NCI-H345 treated with DMSO at 0.1 percent for 48 hours (cell line): Measurements from ENCODE around the gene DYSF.

Source experiments
- DNase-seq: peaks from one replicate; lab custom pipeline; 2025; ENCODE audit not compliant: unreplicated experiment; lab: John Stamatoyannopoulos, UW

Gene DYSF

GRCh38 chr2:71599038-71599437, 145.7 kb downstream of the DYSF start:
- DNase-seq: no peak

DNA sequence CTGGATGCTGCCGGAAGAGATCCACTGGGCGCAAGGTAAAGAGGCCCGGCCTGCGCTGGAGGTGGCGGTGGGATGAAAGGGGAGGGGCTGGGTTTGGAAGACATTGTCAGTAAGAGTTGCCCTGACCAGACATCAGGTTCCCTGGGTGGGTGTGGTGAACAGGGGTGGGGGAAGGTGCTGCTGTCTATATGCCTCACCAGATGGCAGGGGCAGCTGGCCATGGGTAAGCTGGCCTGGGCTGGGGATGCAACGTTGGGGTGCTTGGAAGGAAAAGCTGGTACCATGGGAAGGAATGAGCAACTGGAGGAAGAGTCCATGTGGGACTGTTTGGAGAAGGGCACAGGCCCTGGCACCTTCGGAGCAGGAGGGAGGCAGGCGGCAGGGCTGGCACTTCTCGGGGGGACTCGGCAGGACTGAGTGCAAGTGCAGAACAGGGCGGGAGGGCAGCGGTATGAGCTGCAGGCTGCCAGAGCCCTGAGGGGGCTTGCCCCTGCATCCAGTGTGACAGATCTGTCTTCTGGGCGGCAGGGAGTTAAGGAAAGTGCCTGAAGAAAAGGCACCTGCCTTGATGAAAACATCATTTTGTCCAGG, 146.4 kb downstream of the DYSF start:
- no peak for DNase-seq

DNA sequence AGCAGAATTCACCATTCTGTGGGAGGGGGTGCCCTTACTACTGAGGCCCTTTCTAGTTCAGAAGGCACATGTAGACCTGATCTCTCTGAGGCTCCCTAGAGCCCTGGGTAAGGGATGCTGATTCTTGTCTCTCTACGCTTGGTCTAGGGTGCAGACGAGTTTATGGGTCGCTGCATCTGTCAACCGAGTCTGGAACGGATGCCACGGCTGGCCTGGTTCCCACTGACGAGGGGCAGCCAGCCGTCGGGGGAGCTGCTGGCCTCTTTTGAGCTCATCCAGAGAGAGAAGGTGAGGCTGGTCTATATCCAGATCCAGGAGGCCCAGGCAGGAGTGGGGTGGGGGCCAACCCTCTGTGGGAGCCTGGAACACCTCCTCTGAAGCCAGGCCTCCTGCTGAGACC, 147.2 kb downstream of the DYSF start:
- no peak for DNase-seq

GRCh38 chr2:71601136-71602114, 148.1 kb downstream of the DYSF start:
- DNase-seq: no peak

DNA sequence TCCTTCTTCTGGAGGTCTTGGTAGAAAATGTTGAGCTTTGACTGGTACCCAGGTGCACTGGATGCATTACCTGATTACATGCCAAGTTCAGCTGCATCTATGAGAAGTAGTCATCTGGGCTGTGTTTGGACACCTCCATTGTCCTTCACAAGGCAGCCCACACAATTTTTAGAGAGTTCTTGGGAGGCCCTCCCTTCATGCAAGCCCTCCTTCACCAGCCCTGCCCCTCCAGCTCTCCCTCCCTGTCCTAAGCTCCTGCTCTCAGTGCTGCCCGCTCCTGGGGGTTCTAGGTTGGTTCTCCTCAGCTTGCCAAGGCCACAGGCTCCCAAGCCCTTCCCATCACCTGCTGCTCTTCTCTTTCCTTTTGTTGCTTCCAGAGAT, 148.7 kb downstream of the DYSF start:
- no peak for DNase-seq

DNA sequence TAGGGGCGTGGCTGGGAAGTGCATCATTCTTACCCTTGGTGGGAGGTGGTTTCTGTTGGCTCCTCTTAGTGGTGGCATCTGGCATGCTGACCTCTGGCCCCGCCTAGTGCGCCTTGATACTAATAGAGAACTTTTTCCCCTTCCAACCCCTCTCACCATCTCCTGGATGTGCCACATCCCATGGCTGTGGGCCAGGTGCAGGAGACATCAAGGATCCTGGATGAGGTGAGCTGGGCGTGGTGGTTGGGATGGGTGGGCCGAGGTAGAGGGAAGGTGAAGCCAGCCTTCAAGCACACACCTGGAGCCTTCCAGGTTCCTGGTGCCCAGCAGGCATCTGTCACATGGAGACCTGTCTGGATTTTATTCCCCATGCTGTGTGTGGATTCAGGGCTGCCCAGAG, 149.2 kb downstream of the DYSF start:
- no peak for DNase-seq

- DNase-seq: no peak
Observed at GRCh38 chr2:71603311-71603811, 150.0 kb downstream of the DYSF start.

GRCh38 chr2:71603851-71604725, 150.7 kb downstream of the DYSF start:
- no peak for DNase-seq

GRCh38 chr2:71604726-71605120, 151.4 kb downstream of the DYSF start:
- no peak for DNase-seq

- DNase-seq: no peak
Observed at GRCh38 chr2:71605173-71605641, 151.8 kb downstream of the DYSF start.

DNA sequence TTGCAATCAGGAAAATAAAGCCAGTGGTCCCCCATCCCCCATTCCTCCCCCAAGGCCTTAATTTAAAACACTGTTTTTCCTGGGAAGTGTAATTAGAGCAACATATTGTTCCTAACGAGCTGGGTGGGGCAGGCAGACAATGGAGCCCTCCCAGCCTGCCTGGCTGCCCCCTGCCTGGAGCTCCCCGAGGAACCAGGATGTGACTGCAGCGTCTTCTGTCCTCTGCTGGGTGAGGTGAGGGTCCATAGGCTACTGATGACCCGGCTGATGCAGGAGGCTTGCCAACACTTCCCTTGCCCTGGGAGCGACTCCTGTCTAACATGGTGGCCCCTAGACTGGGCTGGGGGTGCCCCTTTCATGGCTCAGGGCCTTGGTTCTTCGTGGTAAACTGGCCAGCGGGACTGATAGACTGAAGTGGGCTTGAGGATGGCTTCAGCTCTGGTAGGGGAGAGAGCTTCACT, 152.4 kb downstream of the DYSF start:
- DNase-seq: no peak

- no peak for DNase-seq
Observed at GRCh38 chr2:71606244-71606643, 152.9 kb downstream of the DYSF start.

DNA sequence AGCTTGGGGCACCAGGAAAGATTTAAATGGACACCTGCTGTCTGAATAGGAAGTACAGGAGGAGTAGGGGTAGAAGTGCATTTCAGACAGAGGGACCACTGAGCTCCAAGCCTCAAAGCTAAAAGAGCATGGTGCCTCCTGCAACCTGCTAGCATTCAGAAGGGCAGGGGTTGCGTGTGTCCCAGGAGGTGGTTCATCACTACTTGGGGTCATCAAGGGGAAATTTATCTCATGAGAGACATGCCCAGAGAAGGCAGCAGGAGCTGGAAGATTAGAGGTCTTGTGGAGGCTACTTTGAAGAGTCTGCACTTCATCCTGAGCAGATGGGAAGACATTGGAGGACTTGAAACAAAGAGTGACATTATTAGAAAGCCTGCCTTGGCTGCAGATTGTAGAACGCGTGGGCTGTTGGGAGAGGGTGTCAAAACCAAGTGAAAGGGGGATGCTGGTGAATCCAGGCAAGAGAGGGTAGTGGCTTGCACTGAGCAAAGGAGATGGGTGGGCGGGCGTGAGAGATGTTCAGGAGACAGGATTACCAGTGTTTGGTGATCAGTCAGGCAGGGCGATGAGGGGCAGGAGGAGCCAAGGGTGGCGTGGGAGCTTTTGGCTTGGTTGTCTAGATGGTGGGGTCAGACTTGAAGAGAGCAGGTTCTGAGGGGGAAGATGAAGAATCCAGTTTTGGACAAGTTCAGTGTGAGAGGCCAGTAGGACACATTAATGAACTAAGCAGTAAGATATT, 154.0 kb downstream of the DYSF start:
- DNase-seq: no peak

GRCh38 chr2:71608034-71608433, 154.7 kb downstream of the DYSF start:
- no peak for DNase-seq

- no peak for DNase-seq
Observed at GRCh38 chr2:71608441-71608840, 155.1 kb downstream of the DYSF start.

DNA sequence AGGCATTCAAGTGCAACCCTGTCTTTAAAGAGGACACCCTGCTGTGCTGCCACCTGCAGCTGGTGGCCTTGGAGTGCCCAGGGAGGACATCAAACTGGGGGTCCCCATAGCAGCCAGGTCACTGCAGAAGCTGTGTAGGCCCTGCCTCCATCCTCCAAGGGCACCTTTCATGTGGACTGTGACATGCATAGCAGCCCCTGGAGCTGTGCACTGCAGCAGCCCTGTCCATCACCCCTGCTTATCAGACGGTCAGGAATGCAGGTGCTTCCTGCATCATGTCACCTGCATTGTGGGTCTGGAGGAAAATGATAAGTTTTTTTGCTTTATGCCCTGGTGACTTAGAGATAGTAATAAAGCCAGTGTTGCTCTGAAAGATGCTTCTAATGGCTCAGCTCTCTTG, 155.7 kb downstream of the DYSF start:
- no peak for DNase-seq

- no peak for DNase-seq
Observed at GRCh38 chr2:71609441-71609840, 156.1 kb downstream of the DYSF start.

GRCh38 chr2:71609958-71610357, 156.6 kb downstream of the DYSF start:
- DNase-seq: no peak

GRCh38 chr2:71610671-71611070, 157.3 kb downstream of the DYSF start:
- DNase-seq: no peak

GRCh38 chr2:71611247-71611646, 157.9 kb downstream of the DYSF start:
- DNase-seq: no peak
